Panc1 (cell line): Measurements from ENCODE around the gene ITGB8. TPM values are rescaled to one million over a fixed set of nuclear protein-coding genes. Genes with fewer than 3 reads are reported as not detected.

Experiments used
- ATAC-seq: fragments of 200-7000 bp; cut with Tn5 transposase; 2 replicates; pipeline ENCODE4 v1.9.1; 2020; ENCODE audit warnings: mild to moderate bottlenecking, moderate library complexity
- BruUV-seq: library from RNA; stranded (reverse); fragments of 400-500 nt; replicated peaks from 2 replicates; lab custom pipeline; 2021; lab: Mats Ljungman, UMichigan
- CTCF ChIA-PET: fragments of 300-600 bp; sonication (Branson Sonifier 250); formaldehyde crosslinking; loops from one replicate; lab custom pipeline; 2022; ENCODE audit warnings: antibody characterized with exemption; lab: Charles Lee
- POLR2A ChIA-PET: fragments of 300-600 bp; sonication (Branson Sonifier 250); formaldehyde crosslinking; loops from one replicate; lab custom pipeline; 2022; ENCODE audit warnings: antibody characterized with exemption; lab: Charles Lee
- DNase-seq: peaks from one replicate; pipeline ENCODE4 v3.0.0-alpha.2; 2010; ENCODE audit warnings: low read depth, low spot score
- H3K27ac ChIP-seq: 2 replicates; pipeline ENCODE4 v1.5.1; 2011; ENCODE audit warnings: mild to moderate bottlenecking, low read length, inconsistent platforms
- H3K27me3 ChIP-seq: fragments of 200-500 bp; sonication (Bioruptor generic); 2 replicates; pipeline ENCODE4 v1.6.0; 2014; ENCODE audit warnings: low read length, inconsistent platforms; ENCODE audit not compliant: control insufficient read depth, insufficient read depth
- H3K36me3 ChIP-seq: fragments of 200-500 bp; sonication (Bioruptor generic); 2 replicates; pipeline ENCODE4 v1.5.1; 2014; ENCODE audit warnings: inconsistent platforms, mild to moderate bottlenecking, low read length, moderate library complexity; ENCODE audit not compliant: control insufficient read depth, insufficient read depth
- H3K4me1 ChIP-seq: 2 replicates; pipeline ENCODE4 v1.5.1; 2011; ENCODE audit warnings: inconsistent platforms, mild to moderate bottlenecking, low read length, moderate library complexity; ENCODE audit not compliant: control insufficient read depth, insufficient read depth
- H3K4me3 ChIP-seq, 2 experiments: 2 replicates each; pipeline ENCODE4 v1.5.1; 2011 to 2012; ENCODE audit warnings: low read depth in 2 of 2, low read length in 2 of 2, mild to moderate bottlenecking in 2 of 2, inconsistent platforms in 1 of 2, moderate library complexity in 1 of 2
- H3K9me3 ChIP-seq: fragments of 200-500 bp; sonication (Bioruptor generic); 2 replicates; pipeline ENCODE4 v1.5.1; 2014; ENCODE audit warnings: low read depth, mild to moderate bottlenecking, inconsistent platforms, low read length, moderate library complexity; ENCODE audit not compliant: control insufficient read depth, insufficient read depth
- POLR2AphosphoS5 ChIP-seq: IDR thresholded peaks from 2 replicates; pipeline ENCODE4 v1.6.1; 2012; ENCODE audit warnings: mild to moderate bottlenecking, low read depth, low read length, moderate library complexity
- SIN3A ChIP-seq: IDR thresholded peaks from 2 replicates; pipeline ENCODE4 v1.6.1; 2012; ENCODE audit warnings: low read depth, mild to moderate bottlenecking, low read length, moderate library complexity, borderline replicate concordance; ENCODE audit not compliant: insufficient read depth
- TCF7L2 ChIP-seq: IDR thresholded peaks from 2 replicates; pipeline ENCODE4 v1.6.1; 2011; ENCODE audit warnings: mild to moderate bottlenecking, low read depth, low read length, inconsistent platforms
- in situ Hi-C: cut with HindIII; loops from 2 replicates; pipeline ENCODE4 v1.10.0; 2016; ENCODE audit warnings: low sequenced_read_pairs, low pct_unique_long_range_greater_than_20kb
- intact Hi-C: fragments of 100-400 bp; cut with micrococcal nuclease; formaldehyde crosslinking; loops from one replicate; pipeline ENCODE4 v1.10.0; 2022; ENCODE audit not compliant: unreplicated experiment
- total RNA-seq: library from RNA; stranded (reverse); gene quantifications from one replicate; pipeline ENCODE4 v1.2.1, GENCODE V29; 2021; ENCODE audit not compliant: unreplicated experiment
- TF ChIP-seq, protein P1 (sequence below): fragments of 450-650 bp; IDR thresholded peaks from 2 replicates; pipeline ENCODE4 v1.5.1; 2017; ENCODE audit warnings: mild to moderate bottlenecking
- TF ChIP-seq, protein P2 (sequence below), 2 experiments: IDR thresholded peaks; 2 replicates each; pipeline ENCODE4 v1.6.1; 2011 to 2012; ENCODE audit warnings: low read depth in 2 of 2, control low read depth in 1 of 2, low read length in 1 of 2, mild to moderate bottlenecking in 1 of 2, moderate library complexity in 1 of 2; ENCODE audit not compliant: insufficient read depth in 1 of 2

Gene ITGB8
- total RNA-seq, 1 experiment from 2014 or later = 4.9 TPM

DNA sequence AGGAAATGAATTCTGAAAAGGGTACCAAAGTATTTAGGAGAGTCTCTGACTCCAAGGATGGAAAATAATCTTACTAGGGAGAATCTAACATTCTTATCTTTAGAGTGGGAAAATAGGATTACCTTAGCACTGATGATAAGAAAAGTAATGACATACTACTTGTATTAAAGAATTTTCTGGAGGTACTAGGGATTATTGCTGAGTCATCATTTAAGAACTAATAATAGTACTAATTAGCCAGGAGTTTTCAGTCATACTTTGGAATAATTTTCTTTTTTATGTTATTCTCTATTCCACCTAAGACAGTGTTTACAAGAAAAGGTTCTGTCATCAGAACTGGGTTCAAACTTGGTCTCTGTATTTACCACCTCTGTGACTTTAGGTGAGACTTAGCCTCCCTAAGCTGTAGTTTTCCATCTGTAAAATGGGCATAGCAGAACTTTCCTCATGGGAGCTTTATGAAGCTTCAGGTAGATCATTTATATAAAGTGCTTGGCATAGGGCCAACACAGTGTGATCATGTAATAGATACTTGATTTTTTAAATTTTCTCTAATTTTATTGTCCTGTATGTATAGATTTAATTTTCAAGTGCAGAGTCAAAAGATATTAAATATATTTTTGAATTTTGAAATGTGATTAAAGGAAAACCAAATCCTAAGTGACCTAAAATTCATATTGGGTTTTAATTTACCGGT lies 20.4 kb downstream of the ITGB8 start:
- Histone ChIP-seq H3K4me1 (peaks cover 21% of the 10 kb centered on the region), H3K27me3 (no peaks in the 10 kb centered on the region), H3K36me3 (no peaks in the 10 kb centered on the region), H3K4me3 (no peak overlapping the region; a peak in 1 of 4 replicates), H3K9me3 (no peaks in the 10 kb centered on the region), H3K27ac (peak overlapping the region; percentile 48)
- BruUV-seq = no TSS peak
- ATAC-seq = no peak
- CTCF ChIA-PET = no interaction called here
- intact Hi-C loops (no loop called here), in situ Hi-C loops (no loop called here)
- TF ChIP-seq POLR2AphosphoS5 (no peak), SIN3A (no peak), TCF7L2 (no peak)
- TF ChIP-seq, protein P1, sequence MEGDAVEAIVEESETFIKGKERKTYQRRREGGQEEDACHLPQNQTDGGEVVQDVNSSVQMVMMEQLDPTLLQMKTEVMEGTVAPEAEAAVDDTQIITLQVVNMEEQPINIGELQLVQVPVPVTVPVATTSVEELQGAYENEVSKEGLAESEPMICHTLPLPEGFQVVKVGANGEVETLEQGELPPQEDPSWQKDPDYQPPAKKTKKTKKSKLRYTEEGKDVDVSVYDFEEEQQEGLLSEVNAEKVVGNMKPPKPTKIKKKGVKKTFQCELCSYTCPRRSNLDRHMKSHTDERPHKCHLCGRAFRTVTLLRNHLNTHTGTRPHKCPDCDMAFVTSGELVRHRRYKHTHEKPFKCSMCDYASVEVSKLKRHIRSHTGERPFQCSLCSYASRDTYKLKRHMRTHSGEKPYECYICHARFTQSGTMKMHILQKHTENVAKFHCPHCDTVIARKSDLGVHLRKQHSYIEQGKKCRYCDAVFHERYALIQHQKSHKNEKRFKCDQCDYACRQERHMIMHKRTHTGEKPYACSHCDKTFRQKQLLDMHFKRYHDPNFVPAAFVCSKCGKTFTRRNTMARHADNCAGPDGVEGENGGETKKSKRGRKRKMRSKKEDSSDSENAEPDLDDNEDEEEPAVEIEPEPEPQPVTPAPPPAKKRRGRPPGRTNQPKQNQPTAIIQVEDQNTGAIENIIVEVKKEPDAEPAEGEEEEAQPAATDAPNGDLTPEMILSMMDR = no peak
- TF ChIP-seq, protein P2, sequence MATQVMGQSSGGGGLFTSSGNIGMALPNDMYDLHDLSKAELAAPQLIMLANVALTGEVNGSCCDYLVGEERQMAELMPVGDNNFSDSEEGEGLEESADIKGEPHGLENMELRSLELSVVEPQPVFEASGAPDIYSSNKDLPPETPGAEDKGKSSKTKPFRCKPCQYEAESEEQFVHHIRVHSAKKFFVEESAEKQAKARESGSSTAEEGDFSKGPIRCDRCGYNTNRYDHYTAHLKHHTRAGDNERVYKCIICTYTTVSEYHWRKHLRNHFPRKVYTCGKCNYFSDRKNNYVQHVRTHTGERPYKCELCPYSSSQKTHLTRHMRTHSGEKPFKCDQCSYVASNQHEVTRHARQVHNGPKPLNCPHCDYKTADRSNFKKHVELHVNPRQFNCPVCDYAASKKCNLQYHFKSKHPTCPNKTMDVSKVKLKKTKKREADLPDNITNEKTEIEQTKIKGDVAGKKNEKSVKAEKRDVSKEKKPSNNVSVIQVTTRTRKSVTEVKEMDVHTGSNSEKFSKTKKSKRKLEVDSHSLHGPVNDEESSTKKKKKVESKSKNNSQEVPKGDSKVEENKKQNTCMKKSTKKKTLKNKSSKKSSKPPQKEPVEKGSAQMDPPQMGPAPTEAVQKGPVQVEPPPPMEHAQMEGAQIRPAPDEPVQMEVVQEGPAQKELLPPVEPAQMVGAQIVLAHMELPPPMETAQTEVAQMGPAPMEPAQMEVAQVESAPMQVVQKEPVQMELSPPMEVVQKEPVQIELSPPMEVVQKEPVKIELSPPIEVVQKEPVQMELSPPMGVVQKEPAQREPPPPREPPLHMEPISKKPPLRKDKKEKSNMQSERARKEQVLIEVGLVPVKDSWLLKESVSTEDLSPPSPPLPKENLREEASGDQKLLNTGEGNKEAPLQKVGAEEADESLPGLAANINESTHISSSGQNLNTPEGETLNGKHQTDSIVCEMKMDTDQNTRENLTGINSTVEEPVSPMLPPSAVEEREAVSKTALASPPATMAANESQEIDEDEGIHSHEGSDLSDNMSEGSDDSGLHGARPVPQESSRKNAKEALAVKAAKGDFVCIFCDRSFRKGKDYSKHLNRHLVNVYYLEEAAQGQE (IDR thresholded peaks at IDR 0.05; ENCODE audit: insufficient read depth in 1 of 2, low read depth in 2 of 2, low read length in 1 of 2) = no peak
- POLR2A ChIA-PET = no interaction called here
- no peak for DNase-seq

DNA sequence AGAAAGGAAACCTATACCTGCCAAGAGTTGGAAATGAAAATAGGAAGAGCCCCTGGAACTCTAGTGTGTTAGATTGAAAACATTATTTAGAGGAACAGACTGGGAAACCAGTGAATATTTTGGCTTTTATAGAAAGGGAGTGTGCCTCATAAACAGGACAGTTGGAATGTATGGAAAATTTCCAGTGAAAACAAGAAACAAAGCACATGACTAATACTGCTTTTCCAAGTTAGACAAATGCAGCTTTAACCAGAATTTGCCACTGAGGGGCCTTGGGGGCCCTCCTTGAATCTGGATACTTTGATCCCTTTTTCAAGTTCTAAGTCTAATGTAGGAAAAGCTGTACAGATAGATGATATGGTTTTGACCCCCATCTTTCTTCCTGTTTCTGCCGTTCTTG lies 21.2 kb downstream of the ITGB8 start:
- Histone ChIP-seq H3K36me3 (no peaks in the 10 kb centered on the region), H3K9me3 (no peaks in the 10 kb centered on the region), H3K27me3 (no peaks in the 10 kb centered on the region), H3K4me1 (peaks cover 21% of the 10 kb centered on the region), H3K4me3 (peak overlapping the region in 1 of 2 experiments; percentile 15; a peak in 1 of 4 replicates), H3K27ac (peak overlapping the region; percentile 30)
- ChIA-PET POLR2A (no interaction called here), CTCF (no interaction called here)
- ATAC-seq (0 out of 2 replicates have a peak, but pooled peaks have one; percentile 20), DNase-seq (no peak)
- in situ Hi-C loops = no loop called here
- BruUV-seq = no TSS peak
- TF ChIP-seq TCF7L2 = no peak
- TF ChIP-seq SIN3A = no peak
- no peak for TF ChIP-seq POLR2AphosphoS5
- TF ChIP-seq, protein P1 = no peak
- TF ChIP-seq, protein P2 (IDR thresholded peaks at IDR 0.05; ENCODE audit: insufficient read depth in 1 of 2, low read depth in 2 of 2, low read length in 1 of 2) = no peak
- intact Hi-C loops = no loop called here
